Esophagus squamous epithelium (tissue), 4 donors: ENCODE data around the gene SLC46A3.

Source experiments
- CTCF ChIP-seq, 6 experiments: fragments of 450-650 bp in 4 of 6; fragments of 200-600 bp in 2 of 6; sonication (generic) in 2 of 6; IDR thresholded peaks; one replicate each; pipeline ENCODE4 v1.5.1; 2016 to 2019; ENCODE audit warnings: antibody characterized with exemption in 6 of 6, mild to moderate bottlenecking in 4 of 6, moderate library complexity in 4 of 6
- POLR2A ChIP-seq, 4 donors: fragments of 450-650 bp; IDR thresholded peaks; one replicate each; pipeline ENCODE4 v1.6.1; 2017; ENCODE audit warnings: antibody characterized with exemption in 4 of 4, mild to moderate bottlenecking in 4 of 4, moderate library complexity in 3 of 4

GRCh38 chr13:28654276-28654675 lies 64.5 kb downstream of the SLC46A3 start:
- TF ChIP-seq CTCF (IDR thresholded peaks at IDR 0.05) (no peak), POLR2A (IDR thresholded peaks at IDR 0.05) (no peak)
